Measurements from ENCODE around the gene MYH14. TPM values are rescaled to one million over a fixed set of nuclear protein-coding genes. Genes with fewer than 3 reads are reported as not detected.

The MYH14 gene
- total and polyA plus RNA-seq, 9 of the 15 experiments (the other 6 are each of a cell fraction or from before 2014, with no cell fraction given): 0.04 to 0.86 (median 0.19) TPM; not detected in 2

GRCh38 chr19:50330365-50331078 lies 127.1 kb downstream of the MYH14 start (continued):
- TF ChIP-seq, protein P1, sequence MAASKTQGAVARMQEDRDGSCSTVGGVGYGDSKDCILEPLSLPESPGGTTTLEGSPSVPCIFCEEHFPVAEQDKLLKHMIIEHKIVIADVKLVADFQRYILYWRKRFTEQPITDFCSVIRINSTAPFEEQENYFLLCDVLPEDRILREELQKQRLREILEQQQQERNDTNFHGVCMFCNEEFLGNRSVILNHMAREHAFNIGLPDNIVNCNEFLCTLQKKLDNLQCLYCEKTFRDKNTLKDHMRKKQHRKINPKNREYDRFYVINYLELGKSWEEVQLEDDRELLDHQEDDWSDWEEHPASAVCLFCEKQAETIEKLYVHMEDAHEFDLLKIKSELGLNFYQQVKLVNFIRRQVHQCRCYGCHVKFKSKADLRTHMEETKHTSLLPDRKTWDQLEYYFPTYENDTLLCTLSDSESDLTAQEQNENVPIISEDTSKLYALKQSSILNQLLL (CRISPR knock-in tag; IDR thresholded peaks at IDR 0.05; ENCODE audit: borderline replicate concordance): no peak
- no peak for TF ChIP-seq TBL1XR1 (IDR thresholded peaks at IDR 0.05; ENCODE audit: low read length in 2 of 2)
- TF ChIP-seq HINFP (tag; conservative IDR thresholded peaks at IDR 0.05; ENCODE audit: low read depth): no peak
- TF ChIP-seq PML (IDR thresholded peaks at IDR 0.05; ENCODE audit: low read length): no peak
- peak; percentile 24 for TF ChIP-seq NFRKB (IDR thresholded peaks at IDR 0.05; ENCODE audit: low read depth)
- TF ChIP-seq XRCC3 (IDR thresholded peaks at IDR 0.05): no peak
- 0 out of 2 replicates have a peak, but pooled peaks have one; percentile 50 for TF ChIP-seq TARDBP (IDR thresholded peaks at IDR 0.05)
- no peak for TF ChIP-seq ATF1 (CRISPR knock-in tag; IDR thresholded peaks at IDR 0.05)
- no peak for TF ChIP-seq ATF1 (tag; IDR thresholded peaks at IDR 0.05)
- no peak for TF ChIP-seq MXD1 (CRISPR knock-in tag; IDR thresholded peaks at IDR 0.05; ENCODE audit: borderline replicate concordance, poor library complexity, severe bottlenecking)
- no peak for TF ChIP-seq KAT8 (IDR thresholded peaks at IDR 0.05; ENCODE audit: low read depth)
- TF ChIP-seq EHMT2 (IDR thresholded peaks at IDR 0.05): 0 out of 2 replicates have a peak, but pooled peaks have one; percentile 34
- TF ChIP-seq ZBTB12 (CRISPR knock-in tag; IDR thresholded peaks at IDR 0.05): no peak
- TF ChIP-seq POLR2A (conservative IDR thresholded peaks at IDR 0.05): peak; percentile 55
- TF ChIP-seq PHF20 (IDR thresholded peaks at IDR 0.05; ENCODE audit: partially characterized antibody): no peak
- TF ChIP-seq FOXJ2 (tag; IDR thresholded peaks at IDR 0.05): no peak
- TF ChIP-seq SLC30A9 (CRISPR knock-in tag; IDR thresholded peaks at IDR 0.05): no peak
- no peak for TF ChIP-seq GTF2A2 (tag; IDR thresholded peaks at IDR 0.05)
- TF ChIP-seq MECOM (CRISPR knock-in tag; IDR thresholded peaks at IDR 0.05): no peak

Measured in K562 (cell line).